Measurements from ENCODE around the gene ZNF329.

- TF ChIP-seq POLR2A (conservative IDR thresholded peaks at IDR 0.05) (no peak), JUNB (CRISPR knock-in tag; conservative IDR thresholded peaks at IDR 0.05) (no peak), MAX (CRISPR knock-in tag; IDR thresholded peaks at IDR 0.05) (no peak), BHLHE40 (IDR thresholded peaks at IDR 0.05; ENCODE audit: low read length) (no peak), EP300 (IDR thresholded peaks at IDR 0.05; ENCODE audit: low read length) (no peak), ELF4 (CRISPR knock-in tag; IDR thresholded peaks at IDR 0.05) (no peak), ARID3A (IDR thresholded peaks at IDR 0.05; ENCODE audit: borderline replicate concordance, low read depth, low read length) (no peak), CCAR2 (IDR thresholded peaks at IDR 0.05; ENCODE audit: low read depth, low read length) (no peak), CTCF (IDR thresholded peaks at IDR 0.05 in 2 of 3, conservative IDR thresholded peaks at IDR 0.05 in 1 of 3; ENCODE audit: insufficient read depth in 2 of 3, low read depth in 1 of 3, low read length in 3 of 3) (no peak), SPI1 (IDR thresholded peaks at IDR 0.05; ENCODE audit: borderline replicate concordance, low read depth, low read length) (no peak), POLR3A (IDR thresholded peaks at IDR 0.05; ENCODE audit: borderline replicate concordance, extremely low read depth, insufficient read depth, insufficient read length) (no peak)
Observed at GRCh38 chr19:58086825-58087710, 63.5 kb downstream of the ZNF329 start.

All from K562 (cell line).